ENCODE data around the gene INHA.
A peak's percentile ranks its signal among the peaks of the same experiment; 100 is the strongest.

INHA gene, protein sequence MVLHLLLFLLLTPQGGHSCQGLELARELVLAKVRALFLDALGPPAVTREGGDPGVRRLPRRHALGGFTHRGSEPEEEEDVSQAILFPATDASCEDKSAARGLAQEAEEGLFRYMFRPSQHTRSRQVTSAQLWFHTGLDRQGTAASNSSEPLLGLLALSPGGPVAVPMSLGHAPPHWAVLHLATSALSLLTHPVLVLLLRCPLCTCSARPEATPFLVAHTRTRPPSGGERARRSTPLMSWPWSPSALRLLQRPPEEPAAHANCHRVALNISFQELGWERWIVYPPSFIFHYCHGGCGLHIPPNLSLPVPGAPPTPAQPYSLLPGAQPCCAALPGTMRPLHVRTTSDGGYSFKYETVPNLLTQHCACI

DNA sequence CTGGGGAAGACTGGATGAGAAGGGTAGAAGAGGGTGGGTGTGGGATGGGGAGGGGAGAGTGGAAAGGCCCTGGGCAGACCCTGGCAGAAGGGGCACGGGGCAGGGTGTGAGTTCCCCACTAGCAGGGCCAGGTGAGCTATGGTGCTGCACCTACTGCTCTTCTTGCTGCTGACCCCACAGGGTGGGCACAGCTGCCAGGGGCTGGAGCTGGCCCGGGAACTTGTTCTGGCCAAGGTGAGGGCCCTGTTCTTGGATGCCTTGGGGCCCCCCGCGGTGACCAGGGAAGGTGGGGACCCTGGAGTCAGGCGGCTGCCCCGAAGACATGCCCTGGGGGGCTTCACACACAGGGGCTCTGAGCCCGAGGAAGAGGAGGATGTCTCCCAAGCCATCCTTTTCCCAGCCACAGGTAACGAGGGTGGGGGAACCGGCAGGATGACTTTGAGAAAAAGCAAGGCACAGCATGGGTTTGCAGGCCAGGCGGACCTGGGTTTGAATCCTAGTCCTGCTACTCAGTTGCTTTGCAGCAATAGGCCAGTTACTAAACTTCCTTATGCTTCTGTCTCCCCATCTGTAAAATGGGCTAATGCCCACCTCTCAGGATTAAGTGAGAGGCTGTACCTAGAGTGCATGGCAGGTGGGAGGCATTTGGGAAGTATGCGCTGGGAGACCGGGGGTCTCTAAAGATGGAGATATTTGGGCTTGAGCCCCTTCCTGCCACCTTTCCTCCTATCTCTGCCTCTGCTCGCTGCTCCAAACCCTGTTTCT, at the start of gene INHA:
INHA (plus strand) TSS at position 74 of the 765 bp plus-strand sequence; CDS start at position 139, 65 bp downstream.
- TF ChIP-seq, protein P1, sequence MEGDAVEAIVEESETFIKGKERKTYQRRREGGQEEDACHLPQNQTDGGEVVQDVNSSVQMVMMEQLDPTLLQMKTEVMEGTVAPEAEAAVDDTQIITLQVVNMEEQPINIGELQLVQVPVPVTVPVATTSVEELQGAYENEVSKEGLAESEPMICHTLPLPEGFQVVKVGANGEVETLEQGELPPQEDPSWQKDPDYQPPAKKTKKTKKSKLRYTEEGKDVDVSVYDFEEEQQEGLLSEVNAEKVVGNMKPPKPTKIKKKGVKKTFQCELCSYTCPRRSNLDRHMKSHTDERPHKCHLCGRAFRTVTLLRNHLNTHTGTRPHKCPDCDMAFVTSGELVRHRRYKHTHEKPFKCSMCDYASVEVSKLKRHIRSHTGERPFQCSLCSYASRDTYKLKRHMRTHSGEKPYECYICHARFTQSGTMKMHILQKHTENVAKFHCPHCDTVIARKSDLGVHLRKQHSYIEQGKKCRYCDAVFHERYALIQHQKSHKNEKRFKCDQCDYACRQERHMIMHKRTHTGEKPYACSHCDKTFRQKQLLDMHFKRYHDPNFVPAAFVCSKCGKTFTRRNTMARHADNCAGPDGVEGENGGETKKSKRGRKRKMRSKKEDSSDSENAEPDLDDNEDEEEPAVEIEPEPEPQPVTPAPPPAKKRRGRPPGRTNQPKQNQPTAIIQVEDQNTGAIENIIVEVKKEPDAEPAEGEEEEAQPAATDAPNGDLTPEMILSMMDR (IDR thresholded peaks at IDR 0.05; ENCODE audit: low read depth, low read length) = no peak
- H3K4me3 ChIP-seq (replicated peaks in 1 of 2; ENCODE audit: low read depth in 2 of 2, low read length in 2 of 2) = peak within 1 kb of the TSS; percentile 40 to 70
- no peak for DNase-seq (ENCODE audit: low read depth in 2 of 2)

DNA sequence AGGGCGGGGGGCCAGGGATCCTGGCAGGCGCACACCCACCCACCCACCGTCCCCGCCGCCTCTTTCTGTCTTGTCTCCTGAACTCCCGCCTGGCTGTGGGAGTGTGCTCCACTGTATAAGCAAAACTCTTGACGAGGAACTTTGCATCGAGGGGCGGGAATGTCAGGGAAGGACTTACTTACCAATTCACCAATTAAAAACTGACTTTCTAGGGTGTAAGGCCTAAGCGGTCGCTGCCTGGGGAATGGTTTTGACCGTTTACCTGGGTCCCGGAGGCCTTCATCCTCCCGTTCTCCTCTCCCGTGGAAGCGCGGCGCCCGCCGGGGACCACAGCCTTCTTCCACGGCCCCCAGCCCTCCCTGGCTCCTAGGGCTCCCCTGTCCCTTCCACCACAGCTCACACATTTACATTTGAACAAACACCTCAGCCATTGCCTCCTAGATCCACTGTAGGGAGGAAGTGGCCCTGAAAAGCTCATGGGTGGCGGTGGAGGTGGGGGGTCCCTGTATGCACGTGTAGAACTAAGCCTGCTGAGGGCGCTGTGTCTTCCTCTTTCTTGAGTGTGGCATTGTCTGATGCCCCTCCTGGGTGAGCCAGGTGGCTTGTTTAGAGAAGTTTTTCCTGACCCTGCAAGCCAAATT, 49.0 kb upstream of the INHA start:
- H3K4me3 ChIP-seq (replicated peaks in 1 of 2; ENCODE audit: low read depth in 2 of 2, low read length in 2 of 2) = peak overlapping the region in 1 of 2 donors; percentile 18
- TF ChIP-seq, protein P1 (IDR thresholded peaks at IDR 0.05; ENCODE audit: low read depth, low read length) = no peak
- no peak for DNase-seq (ENCODE audit: low read depth in 2 of 2)

DNA sequence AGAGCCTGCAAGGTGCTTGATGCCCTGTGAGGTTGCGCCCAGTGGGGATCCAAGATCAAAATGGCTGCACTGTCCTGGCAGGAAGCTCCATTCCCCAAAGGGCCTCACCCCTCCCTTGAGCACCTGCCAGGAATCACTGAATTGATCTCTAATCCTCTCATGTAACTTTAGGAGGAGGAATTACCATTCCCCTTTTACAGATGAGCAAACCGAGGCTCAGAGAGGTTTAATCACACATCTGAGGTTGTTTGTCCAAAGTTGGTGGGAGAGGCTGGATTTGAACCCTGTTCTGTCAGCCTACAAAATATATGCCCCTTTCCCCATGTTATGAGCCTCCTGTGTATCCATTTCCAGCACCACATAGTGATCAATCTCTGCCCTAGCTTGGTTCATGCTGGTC, 47.3 kb upstream of the INHA start:
- TF ChIP-seq, protein P1 (IDR thresholded peaks at IDR 0.05; ENCODE audit: low read depth, low read length) = no peak
- H3K4me3 ChIP-seq (replicated peaks in 1 of 2; ENCODE audit: low read depth in 2 of 2, low read length in 2 of 2) = no peak overlapping the region
- no peak for DNase-seq (ENCODE audit: low read depth in 2 of 2)

DNA sequence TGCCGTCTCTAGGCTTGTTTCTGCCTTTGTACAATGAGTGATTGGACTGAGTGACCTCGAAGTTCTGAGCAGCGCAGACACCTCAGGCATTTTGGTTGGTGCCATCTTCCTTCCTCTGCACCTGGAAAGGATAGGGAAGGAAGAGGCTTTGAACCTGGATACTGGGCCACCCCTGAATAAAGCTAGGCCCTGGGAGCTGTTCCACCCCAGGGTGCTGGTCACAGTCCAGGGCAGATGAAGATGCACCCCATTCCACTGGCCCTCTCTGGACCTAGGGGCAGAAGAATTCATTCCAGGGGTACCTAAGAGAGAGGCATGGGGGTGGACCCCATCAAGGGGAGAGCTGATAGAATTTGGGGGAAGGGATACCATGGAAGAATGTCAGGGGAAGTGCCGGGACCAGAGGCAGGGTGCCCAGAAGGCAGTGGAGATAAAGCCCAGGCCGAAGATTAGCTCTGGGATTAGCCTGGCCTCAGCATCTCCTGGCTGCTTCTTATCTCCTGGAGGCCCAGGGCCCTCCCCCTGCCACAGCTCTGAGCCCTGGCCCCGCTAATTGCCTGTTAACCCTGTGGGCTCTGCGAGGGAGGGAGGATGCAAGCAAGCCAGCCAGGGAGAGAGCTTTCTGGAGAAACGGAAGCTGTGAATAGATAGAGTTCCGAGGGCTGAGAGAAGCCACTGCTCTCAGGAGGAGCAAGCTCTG, 46.4 kb upstream of the INHA start:
- TF ChIP-seq, protein P1 (IDR thresholded peaks at IDR 0.05; ENCODE audit: low read depth, low read length) = no peak
- H3K4me3 ChIP-seq (replicated peaks in 1 of 2; ENCODE audit: low read depth in 2 of 2, low read length in 2 of 2) = no peak overlapping the region
- peak in 1 of 2 donors; percentile 50 for DNase-seq (ENCODE audit: low read depth in 2 of 2)

DNA sequence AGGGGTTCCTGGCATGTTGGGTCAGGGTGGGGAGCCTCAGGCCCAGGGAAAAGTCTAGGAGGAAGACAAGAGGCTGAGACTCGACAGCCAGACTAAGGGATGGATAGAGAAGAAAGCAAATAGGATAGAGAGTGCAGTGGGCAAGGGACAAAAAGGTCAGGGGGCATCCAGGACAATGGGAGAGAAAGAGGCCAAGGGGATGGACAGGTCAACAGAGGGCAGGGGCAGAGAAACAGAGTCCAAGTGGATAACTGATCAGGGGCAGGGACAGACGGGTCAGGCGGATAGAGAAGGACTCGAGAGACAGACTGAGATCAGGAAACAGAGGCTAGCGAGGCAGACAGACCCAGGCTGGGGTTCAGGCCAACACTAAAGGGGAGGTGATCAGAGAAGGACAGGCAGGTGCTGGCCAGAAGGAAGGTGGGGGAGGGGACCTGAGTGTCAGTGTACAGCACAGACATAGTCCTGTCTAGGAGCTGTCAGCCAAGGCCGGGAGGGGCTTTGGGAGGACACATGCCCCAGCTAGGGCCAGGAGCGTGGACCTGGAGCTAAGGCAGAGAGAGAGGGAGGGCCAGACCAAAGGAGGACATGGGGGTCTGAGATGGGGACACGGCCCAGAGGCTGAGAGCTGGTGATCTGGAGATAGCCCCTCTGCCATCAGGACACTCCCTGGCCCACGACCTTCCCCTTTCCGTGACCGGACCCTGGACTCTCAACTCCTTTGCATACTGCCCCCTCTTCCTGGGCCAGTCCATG, 45.6 kb upstream of the INHA start:
- no peak for DNase-seq (ENCODE audit: low read depth in 2 of 2)
- TF ChIP-seq, protein P1 (IDR thresholded peaks at IDR 0.05; ENCODE audit: low read depth, low read length) = no peak
- no peak overlapping the region for H3K4me3 ChIP-seq (replicated peaks in 1 of 2; ENCODE audit: low read depth in 2 of 2, low read length in 2 of 2)

DNA sequence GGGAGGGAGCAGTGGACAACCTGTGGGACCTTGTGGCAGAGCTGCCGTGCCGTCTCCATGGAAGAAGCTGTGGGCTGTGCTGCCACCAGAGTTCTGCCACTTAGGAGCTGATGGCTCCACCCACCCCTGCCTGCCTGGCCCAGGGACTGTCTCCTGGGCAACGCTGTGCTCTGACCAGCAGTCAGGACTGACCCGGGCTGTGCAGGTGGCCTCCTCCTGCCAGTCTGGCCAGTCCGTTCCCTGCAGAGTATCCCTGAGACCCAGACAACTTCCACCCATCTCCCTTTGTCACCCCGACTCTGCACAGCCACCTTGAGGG, 45.1 kb upstream of the INHA start:
- TF ChIP-seq, protein P1 (IDR thresholded peaks at IDR 0.05; ENCODE audit: low read depth, low read length) = no peak
- DNase-seq (ENCODE audit: low read depth in 2 of 2) = no peak
- H3K4me3 ChIP-seq (replicated peaks in 1 of 2; ENCODE audit: low read depth in 2 of 2, low read length in 2 of 2) = no peak overlapping the region

All from cardiac fibroblast (primary cell).